ENCODE measurements around the gene TMA16. TPM values are rescaled to one million over a fixed set of nuclear protein-coding genes. Genes with fewer than 3 reads are reported as not detected.
A peak's percentile ranks its signal among the peaks of the same experiment; 100 is the strongest.

TMA16 gene
- total RNA-seq, 1 experiment from 2014 or later = 49.1 TPM

DNA sequence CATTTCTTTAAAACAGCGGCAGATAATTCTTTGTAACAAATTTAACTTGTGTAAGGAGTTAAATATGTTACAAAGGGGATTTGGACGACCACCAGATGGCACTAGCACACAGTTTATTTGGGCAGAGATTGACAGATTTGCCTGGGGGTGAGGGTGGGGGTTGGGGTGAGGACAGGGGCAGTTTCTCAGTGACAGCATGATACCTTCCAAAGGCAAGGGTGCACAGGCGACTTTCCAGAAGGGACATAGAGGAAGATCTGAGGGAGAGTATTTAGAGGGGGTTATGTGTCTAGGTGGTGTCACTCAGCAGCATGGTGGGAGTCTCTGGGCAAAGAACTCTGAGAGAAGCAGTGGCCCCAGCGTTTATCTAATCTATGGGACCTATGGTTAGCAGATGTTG lies 9.6 kb upstream of the TMA16 start:
- CTCF ChIA-PET = no interaction called here
- POLR2A ChIA-PET (ENCODE audit: unreplicated experiment) = no interaction called here
- TF ChIP-seq EZH2phosphoT487 (IDR thresholded peaks at IDR 0.05; ENCODE audit: borderline replicate concordance, low read length) = no peak
- no peak for TF ChIP-seq EZH2 (IDR thresholded peaks at IDR 0.05; ENCODE audit: low read length, unreplicated experiment)
- TF ChIP-seq, protein P1, sequence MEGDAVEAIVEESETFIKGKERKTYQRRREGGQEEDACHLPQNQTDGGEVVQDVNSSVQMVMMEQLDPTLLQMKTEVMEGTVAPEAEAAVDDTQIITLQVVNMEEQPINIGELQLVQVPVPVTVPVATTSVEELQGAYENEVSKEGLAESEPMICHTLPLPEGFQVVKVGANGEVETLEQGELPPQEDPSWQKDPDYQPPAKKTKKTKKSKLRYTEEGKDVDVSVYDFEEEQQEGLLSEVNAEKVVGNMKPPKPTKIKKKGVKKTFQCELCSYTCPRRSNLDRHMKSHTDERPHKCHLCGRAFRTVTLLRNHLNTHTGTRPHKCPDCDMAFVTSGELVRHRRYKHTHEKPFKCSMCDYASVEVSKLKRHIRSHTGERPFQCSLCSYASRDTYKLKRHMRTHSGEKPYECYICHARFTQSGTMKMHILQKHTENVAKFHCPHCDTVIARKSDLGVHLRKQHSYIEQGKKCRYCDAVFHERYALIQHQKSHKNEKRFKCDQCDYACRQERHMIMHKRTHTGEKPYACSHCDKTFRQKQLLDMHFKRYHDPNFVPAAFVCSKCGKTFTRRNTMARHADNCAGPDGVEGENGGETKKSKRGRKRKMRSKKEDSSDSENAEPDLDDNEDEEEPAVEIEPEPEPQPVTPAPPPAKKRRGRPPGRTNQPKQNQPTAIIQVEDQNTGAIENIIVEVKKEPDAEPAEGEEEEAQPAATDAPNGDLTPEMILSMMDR (conservative IDR thresholded peaks at IDR 0.05; ENCODE audit: low read depth, low read length) = peak; percentile 72
- Histone ChIP-seq H3K27ac (ENCODE audit: low read length) (no peak overlapping the region), H3K9ac (ENCODE audit: low read length) (no peak overlapping the region), H3F3A (ENCODE audit: low read length, unreplicated experiment) (no peaks in the 10 kb centered on the region), H3K4me1 (ENCODE audit: insufficient read depth, low read length) (no peaks in the 10 kb centered on the region), H3K9me3 (ENCODE audit: low read length) (no peaks in the 10 kb centered on the region), H3K27me3 (ENCODE audit: low read length) (no peaks in the 10 kb centered on the region), H2AFZ (ENCODE audit: low read length) (no peak overlapping the region), H4K20me1 (ENCODE audit: low read length) (no peaks in the 10 kb centered on the region), H3K4me3 (ENCODE audit: low read length) (no peak overlapping the region), H3K4me2 (ENCODE audit: low read length) (no peak overlapping the region), H3K36me3 (ENCODE audit: low read depth, low read length) (no peaks in the 10 kb centered on the region), H3K79me2 (ENCODE audit: low read length) (no peaks in the 10 kb centered on the region), H3K9me2 (replicated peaks; ENCODE audit: low read length) (no peaks in the 10 kb centered on the region)
- BruUV-seq (replicated peaks) = no TSS peak
- DNase-seq (peak; percentile 69), ATAC-seq (no peak)
- intact Hi-C loops (cut with micrococcal nuclease) = loop anchor here (1.0 to 10.0 kb wide), 3 partner anchors 59 to 440 kb away; no protein-coding TSS in a partner anchor

DNA sequence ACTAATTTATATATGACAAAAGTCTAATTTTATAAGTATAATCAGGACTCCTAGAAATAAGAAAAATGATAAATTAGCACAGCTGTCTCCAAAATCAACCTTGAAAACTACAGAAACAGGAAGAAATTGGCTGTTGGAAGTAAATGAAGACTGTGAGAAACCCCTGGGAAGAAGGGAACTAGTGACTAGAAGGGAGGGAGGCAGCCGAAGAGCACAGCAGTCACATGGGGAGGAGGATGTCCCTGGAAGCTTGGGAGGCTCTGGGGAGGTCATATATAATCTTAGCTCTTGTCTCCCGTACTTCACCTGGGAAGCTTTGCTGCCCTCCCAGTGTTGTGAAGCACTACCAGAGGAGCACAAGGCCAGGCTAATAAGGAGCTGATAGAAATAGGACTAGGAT lies 8.9 kb upstream of the TMA16 start:
- H3K79me2 ChIP-seq (ENCODE audit: low read length) = no peaks in the 10 kb centered on the region
- H3K27ac ChIP-seq (ENCODE audit: low read length) = no peak overlapping the region
- intact Hi-C loops (cut with micrococcal nuclease) = loop anchor here (10.0 kb wide), 1 partner anchor 441 kb away; no protein-coding TSS in a partner anchor
- no peak overlapping the region for H3K4me2 ChIP-seq (ENCODE audit: low read length)
- H4K20me1 ChIP-seq (ENCODE audit: low read length) = no peaks in the 10 kb centered on the region
- H3K4me3 ChIP-seq (ENCODE audit: low read length) = no peak overlapping the region
- no peaks in the 10 kb centered on the region for H3F3A ChIP-seq (ENCODE audit: low read length, unreplicated experiment)
- no peak for TF ChIP-seq EZH2 (IDR thresholded peaks at IDR 0.05; ENCODE audit: low read length, unreplicated experiment)
- TF ChIP-seq EZH2phosphoT487 (IDR thresholded peaks at IDR 0.05; ENCODE audit: borderline replicate concordance, low read length) = no peak
- TF ChIP-seq, protein P1 (conservative IDR thresholded peaks at IDR 0.05; ENCODE audit: low read depth, low read length) = no peak
- no peaks in the 10 kb centered on the region for H3K4me1 ChIP-seq (ENCODE audit: insufficient read depth, low read length)
- H3K27me3 ChIP-seq (ENCODE audit: low read length) = no peaks in the 10 kb centered on the region
- ATAC-seq = no peak
- no peak overlapping the region for H3K9ac ChIP-seq (ENCODE audit: low read length)
- ChIA-PET CTCF (interaction anchor here (0.6 kb wide), 1 partner anchor 65 kb away, joined by 3 read pairs; no protein-coding TSS in a partner anchor), POLR2A (ENCODE audit: unreplicated experiment) (no interaction called here)
- DNase-seq = no peak
- no peaks in the 10 kb centered on the region for H3K9me3 ChIP-seq (ENCODE audit: low read length)
- BruUV-seq (replicated peaks) = no TSS peak
- no peaks in the 10 kb centered on the region for H3K36me3 ChIP-seq (ENCODE audit: low read depth, low read length)
- H2AFZ ChIP-seq (ENCODE audit: low read length) = no peak overlapping the region
- H3K9me2 ChIP-seq (replicated peaks; ENCODE audit: low read length) = no peaks in the 10 kb centered on the region

DNA sequence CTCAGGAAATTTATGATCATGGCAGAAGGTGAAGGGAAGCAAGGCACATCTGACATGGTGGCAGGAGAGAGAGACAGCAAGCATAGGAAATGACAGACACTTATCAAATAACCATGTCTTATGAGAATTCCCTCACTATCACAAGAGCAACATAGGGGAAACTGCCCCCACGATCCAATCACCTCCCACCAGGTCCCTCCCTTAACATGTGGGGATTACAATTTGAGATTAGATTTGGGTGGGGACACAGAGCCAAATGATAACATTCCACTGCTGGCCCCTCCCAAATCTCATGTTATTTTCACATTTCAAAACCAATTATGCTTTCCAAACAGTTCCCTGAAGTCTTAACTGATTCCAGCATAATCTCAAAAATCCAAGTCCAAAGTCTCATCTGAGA lies 8.2 kb upstream of the TMA16 start:
- H3K36me3 ChIP-seq (ENCODE audit: low read depth, low read length) = no peaks in the 10 kb centered on the region
- no TSS peak for BruUV-seq (replicated peaks)
- TF ChIP-seq, protein P1 (conservative IDR thresholded peaks at IDR 0.05; ENCODE audit: low read depth, low read length) = no peak
- no peak for TF ChIP-seq EZH2phosphoT487 (IDR thresholded peaks at IDR 0.05; ENCODE audit: borderline replicate concordance, low read length)
- no peak for TF ChIP-seq EZH2 (IDR thresholded peaks at IDR 0.05; ENCODE audit: low read length, unreplicated experiment)
- no peak overlapping the region for H3K4me2 ChIP-seq (ENCODE audit: low read length)
- H3K27ac ChIP-seq (ENCODE audit: low read length) = no peak overlapping the region
- no peaks in the 10 kb centered on the region for H4K20me1 ChIP-seq (ENCODE audit: low read length)
- no peaks in the 10 kb centered on the region for H3K27me3 ChIP-seq (ENCODE audit: low read length)
- ChIA-PET CTCF (interaction anchor here (0.6 kb wide), 1 partner anchor 64 kb away, joined by 3 read pairs; no protein-coding TSS in a partner anchor), POLR2A (ENCODE audit: unreplicated experiment) (no interaction called here)
- H3K9ac ChIP-seq (ENCODE audit: low read length) = no peak overlapping the region
- H3F3A ChIP-seq (ENCODE audit: low read length, unreplicated experiment) = no peaks in the 10 kb centered on the region
- no peaks in the 10 kb centered on the region for H3K79me2 ChIP-seq (ENCODE audit: low read length)
- no peak for ATAC-seq
- H3K9me2 ChIP-seq (replicated peaks; ENCODE audit: low read length) = no peaks in the 10 kb centered on the region
- no peaks in the 10 kb centered on the region for H3K9me3 ChIP-seq (ENCODE audit: low read length)
- intact Hi-C loops (cut with micrococcal nuclease) = loop anchor here (10.0 kb wide), 1 partner anchor 442 kb away; no protein-coding TSS in a partner anchor
- DNase-seq = no peak
- H2AFZ ChIP-seq (ENCODE audit: low read length) = no peak overlapping the region
- no peak overlapping the region for H3K4me3 ChIP-seq (ENCODE audit: low read length)
- no peaks in the 10 kb centered on the region for H3K4me1 ChIP-seq (ENCODE audit: insufficient read depth, low read length)

Data from PC-3 (cell line).